ENCODE data around the gene CCDC188.

The CCDC188 gene

DNA sequence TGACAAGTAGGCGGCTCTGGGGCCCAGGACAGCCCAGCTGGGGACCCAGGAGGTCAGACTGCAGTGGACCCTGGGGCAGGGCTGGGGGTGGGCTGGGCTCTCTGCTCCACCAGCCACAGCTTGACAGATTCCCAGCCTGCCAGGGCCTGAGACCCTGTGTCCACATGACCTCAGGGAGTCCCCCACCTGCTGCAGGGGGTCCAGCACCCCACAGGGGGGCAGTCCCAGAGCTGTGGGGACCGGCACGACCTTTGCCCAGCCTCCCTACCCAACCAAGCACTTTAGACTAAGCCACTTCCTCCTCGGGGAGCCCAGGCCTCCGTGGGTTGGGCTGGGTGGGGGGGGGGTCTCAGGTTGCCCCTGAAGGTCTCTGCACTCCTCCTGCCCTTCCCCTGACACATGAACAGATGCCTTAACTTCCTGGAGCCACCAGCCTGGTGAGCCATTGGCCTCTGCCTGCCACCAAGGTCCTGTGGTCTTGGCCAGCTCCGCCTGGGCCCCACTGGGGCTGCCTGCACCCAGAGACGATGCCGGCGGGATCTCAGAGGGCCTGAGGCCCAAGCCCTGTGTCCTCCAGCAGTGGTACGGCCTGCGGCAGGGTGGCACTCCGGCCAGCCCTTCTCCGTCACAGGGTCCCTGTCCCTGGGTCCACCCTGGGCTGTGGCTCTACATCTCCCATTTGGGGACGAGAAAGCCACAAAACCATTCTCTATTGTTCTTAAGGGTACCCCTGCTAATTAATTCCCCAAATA, 3.4 kb downstream of the CCDC188 start:
- DNase-seq = no peak

DNA sequence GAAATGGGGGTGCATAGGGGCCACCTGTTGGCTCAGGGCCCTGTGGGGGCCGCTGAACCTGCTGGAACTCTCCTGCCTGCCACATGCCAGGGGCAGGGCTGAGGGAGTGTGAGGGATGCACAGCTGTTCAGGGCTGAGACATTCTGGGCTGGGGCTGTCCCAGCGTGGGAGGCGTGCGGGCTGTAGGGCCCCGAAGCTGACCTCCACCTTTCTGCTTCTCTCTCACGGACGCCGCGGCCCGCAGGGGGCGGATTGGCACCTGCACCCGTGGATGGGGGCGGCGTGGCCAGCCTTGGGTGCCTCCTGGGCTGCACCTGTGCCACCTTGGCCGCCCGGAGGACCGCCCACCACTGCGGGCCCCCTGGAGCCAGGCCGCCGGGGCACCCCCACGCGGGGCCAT, 4.1 kb downstream of the CCDC188 start:
- DNase-seq = no peak

DNA sequence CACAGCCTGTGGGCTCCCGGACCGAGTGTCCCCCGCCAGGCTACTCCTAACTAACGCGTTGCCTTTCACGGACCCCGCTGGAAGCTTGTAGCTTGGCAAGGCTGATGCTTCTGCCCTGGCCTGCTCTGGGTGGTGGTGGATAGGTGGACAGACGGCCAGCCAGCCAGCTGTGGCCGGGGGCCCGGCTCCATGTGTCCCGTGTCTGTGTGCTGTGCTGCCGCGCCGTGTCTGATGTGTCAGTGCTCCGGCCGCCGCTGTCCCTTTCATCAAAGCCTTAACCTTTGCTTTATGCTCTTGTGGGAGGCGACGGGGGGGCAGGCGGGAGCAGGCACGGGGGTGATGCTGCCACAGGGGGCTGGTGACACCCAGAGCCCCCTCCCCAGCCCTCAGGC, 5.0 kb downstream of the CCDC188 start:
- DNase-seq = no peak

DNA sequence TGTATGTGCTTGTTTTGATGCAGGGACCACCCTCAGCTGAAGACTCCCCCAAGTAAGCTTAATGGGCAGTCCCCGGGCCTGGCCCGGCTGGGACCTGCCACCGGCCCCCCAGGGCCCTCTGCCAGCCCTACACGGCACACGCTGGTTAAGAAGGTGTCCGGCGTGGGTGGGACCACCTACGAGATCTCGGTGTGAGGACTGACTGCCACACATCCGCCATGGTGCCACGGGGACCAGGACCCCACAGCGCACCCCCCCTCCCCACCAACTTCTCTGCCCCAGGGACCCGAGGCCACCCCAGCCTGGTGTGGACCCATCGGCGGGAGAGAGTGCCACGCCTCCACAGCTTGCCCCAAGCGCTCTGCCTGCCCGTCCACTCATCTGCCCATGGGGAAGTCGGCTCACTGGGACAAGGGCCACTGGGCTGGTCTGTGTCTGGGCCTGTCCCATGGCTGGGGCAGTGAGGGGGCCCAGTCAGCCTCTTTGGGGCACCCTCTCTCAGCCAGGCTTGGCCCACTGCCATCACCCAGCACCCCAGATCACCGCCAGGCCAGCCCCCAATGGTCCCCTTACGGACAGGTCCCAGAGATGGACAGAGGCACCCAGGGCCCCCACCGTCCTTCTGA, 5.5 kb downstream of the CCDC188 start:
- no peak for DNase-seq

DNA sequence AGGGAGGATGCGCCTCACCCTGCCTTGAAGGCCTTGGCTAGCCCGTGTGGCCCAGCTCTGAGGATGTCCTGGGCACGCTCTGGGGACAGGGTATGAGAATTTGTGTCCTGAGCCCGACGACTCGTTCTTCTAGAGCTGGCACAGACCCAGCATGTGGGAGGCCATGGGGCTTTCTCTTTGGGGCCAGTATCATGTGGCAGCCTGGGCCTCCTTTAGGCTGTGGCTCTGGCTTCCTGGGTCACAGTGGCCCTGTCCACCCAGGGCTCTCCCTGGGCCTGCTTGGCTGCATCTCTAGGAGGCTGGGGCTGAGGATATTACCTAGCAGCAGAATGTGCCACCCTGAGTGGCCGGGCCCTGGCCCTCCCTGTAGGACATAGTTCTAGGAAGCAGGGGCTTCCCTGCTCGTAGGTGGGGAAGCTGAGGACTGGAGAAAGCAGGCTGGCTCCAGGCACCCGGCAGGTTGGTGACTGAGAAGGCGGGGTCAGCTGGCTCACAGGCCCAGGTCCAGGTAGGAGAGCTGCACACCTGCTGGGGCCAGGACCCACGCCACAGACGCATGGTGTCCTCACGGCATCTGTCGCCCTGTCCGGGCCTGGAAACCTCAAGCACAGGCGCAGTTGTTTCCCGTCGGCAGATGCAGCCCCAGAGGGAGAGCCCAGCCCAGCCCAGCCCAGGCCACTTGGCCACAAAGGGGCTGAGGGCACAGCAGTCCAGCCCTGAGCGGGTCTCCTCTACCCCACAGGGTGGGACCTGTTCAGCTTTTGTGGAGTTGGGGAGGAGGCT, 6.8 kb downstream of the CCDC188 start:
- DNase-seq = no peak

DNA sequence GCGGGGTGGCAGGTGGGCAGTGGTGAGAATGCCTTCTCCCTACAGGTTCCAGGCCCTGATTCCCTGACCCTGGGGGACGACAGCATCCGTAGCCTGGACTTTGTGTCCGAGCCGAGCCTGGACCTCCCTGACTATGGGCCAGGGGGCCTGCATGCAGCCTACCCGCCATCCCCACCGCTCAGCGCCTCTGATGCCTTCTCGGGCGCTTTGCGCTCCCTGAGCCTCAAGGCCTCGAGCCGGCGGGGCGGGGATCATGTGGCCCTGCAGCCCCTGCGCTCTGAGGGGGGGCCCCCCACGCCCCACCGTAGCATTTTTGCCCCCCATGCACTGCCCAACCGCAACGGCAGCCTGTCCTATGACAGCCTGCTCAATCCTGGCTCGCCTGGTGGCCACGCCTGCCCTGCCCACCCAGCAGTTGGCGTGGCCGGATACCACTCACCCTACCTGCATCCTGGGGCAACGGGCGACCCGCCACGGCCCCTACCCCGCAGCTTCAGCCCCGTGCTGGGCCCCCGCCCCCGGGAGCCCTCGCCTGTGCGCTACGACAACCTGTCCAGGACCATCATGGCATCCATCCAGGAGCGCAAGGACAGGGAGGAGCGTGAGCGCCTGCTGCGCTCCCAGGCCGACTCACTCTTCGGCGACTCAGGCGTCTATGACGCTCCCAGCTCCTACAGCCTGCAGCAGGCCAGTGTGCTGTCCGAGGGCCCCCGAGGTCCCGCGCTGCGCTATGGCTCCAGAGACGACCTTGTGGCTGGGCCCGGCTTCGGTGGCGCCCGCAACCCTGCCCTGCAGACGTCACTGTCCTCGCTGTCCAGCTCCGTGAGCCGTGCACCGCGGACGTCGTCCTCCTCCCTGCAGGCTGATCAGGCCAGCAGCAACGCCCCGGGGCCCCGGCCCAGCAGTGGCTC, 7.9 kb downstream of the CCDC188 start:
- DNase-seq = no peak

DNA sequence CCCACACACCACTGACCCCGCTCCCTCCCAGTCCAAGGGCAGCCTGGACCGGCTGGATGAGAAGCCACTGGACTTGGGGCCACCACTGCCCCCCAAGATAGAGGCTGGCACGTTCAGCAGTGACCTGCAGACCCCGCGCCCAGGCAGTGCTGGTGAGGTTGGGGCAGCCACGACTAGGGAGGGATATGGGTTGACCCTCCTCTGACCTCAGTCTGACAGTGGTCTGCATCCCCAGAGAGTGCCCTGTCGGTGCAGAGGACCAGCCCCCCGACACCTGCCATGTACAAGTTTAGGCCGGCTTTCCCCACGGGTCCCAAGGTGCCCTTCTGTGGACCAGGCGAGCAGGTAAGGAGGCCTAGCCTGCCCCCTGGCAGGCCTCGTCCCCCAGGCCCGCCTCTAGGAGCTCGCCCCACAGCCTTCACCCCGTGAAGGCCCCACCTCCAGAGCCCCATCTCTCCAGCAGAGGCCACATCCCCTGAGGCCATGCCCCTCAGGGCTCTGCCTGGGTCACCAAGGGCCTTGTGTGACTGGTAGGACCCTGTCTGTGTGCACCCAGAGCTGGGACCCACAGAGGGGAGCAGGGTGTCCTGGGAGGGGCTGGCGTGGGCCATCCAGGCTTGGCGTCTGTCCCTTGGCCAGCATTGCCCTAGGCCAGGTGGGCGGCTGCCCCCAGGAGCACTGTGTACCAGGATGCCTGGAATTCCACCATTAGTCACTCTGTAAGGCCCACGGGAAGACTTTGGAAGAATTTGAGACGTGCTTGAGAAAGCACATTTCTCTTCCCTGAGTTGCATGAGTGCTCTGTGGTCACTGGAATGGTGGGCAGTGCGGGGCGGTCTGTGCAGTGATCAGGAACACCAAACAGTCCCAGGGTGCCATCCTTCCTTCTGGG, 9.4 kb downstream of the CCDC188 start:
- no peak for DNase-seq

DNA sequence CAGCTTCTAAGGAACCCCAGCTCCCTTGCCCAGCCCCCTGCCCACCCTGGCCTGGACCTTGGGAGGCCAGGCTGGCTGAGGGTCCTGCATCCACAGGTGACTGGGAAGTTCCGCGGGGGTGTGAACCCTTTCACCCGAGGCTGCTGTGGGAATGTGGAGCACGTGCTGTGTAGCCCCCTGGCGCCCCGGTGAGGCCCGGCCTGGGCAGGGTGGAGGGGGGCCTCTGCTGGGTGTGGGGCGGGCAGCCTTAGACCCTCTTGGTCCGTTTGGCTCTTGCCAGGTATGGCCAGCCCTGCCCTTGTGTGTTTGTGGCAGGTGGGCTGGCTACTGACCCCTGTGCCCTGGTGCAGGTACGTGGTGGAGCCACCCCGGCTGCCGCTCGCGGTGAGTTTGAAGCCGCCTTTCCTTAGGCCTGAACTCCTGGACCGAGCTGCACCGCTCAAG, 10.3 kb downstream of the CCDC188 start:
- no peak for DNase-seq

DNA sequence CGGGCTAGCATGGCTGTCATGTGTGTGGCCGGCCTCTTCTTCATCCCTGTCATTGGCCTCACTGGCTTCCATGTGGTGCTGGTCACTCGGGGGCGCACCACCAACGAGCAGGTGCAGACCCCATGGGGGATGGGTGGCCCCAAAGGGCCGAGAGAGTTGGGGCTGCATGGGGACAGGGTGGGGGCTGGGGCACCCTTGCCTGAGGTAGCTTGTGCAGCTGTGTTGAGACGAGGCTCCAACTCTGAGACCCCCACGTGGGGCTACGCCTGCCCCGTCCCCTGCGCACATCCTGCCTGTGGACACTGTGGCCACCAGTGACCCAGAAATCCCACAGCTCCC, 10.8 kb downstream of the CCDC188 start:
- DNase-seq = no peak

DNA sequence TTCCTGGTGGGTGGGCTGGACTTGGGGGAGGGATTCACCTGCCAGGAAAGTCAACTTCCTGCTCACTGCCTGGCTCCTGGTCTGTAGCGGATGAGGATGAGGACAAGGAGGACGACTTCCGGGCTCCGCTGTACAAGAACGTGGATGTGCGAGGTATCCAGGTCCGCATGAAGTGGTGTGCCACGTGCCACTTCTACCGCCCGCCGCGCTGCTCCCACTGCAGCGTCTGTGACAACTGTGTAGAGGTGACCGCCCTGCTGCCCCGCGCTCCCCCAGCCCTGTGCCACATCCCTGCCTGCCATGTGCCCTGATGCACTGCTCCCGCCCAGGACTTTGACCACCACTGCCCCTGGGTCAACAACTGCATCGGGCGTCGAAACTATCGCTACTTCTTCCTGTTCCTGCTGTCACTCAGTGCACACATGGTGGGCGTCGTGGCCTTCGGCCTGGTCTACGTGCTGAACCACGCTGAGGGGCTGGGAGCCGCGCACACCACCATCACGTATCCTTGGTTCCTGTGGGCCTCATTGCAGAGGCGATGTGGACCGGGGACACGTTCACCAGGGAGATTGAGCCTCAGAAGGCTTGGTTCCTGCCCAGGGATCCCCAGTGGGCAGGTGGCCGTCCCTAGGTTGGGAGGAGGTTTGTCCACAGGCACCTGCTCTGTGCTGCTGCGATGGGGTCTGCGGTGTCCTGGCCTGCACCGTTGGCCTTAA, 11.3 kb downstream of the CCDC188 start:
- no peak for DNase-seq

DNA sequence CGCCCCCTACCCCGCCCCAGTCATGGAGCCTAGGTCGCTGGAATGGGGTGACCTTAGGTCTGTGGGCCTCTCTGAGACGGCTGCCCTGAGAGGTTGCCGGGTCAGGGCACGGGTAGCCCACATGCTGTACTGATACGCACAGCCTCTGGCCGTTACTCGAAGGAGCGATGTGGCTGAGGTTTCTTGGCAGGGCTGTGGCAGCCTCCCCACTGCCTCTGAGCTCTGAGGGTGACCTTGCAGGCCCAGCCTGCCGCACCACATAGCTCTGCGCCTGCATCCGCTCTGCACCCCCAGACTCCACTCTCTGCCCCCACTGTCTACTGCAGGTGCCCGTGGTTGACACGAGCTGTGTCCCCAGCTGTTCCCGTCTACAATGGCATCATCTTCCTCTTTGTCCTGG, 12.0 kb downstream of the CCDC188 start:
- no peak for DNase-seq

DNA sequence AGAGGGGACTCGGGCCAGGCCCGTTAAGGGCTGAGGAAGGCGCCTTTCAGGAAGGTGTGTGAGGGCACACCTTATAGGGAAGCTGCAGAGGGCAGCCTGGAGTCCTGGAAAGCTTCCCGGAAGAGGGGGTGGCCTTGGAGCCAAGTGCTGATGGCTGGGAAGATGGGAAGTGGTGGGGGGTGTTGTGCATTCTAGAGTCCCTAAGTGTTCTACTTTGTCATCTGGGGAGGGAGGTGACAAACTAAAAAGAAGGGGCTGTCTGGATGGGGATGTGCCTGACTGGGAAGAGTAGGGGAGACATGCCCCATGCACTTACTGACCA, 12.5 kb downstream of the CCDC188 start:
- no peak for DNase-seq

DNA sequence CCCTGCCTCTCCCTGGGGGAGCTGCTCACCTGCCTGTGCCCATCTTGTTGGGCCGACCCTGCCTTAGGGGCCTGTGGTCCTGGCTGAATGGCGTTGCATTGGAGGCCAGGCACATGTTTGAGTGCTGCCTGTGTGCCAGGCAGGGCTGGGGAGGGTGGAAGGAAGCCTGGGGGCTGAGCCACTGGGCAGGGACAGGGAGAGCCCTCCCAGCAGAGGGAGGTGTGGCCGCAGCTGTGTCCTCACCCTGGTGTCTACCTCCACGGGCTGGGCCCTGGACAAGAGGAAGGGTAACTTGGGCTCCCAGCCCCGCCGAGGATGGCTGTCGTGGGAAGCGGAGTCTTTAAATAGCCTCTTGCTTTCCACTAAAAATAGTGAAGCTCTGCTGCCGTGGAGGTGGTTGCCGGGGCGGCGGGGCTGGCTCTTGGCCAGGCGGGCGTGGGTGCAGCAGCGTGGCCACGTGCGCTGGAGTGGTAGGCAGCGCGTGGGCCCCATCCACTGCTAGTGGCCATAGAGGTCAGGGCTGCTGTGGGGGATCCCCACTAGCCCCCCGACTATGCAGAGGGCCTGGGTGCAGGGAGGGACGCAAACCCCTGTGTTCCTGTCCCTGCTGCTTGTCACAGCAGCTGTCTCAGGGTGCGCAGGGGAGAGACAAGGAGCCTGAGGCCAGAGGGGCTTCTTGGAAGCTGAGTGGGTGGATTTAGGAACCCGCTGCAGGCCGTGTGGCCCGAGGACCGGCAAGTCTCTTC, 13.0 kb downstream of the CCDC188 start:
- no peak for DNase-seq

DNA sequence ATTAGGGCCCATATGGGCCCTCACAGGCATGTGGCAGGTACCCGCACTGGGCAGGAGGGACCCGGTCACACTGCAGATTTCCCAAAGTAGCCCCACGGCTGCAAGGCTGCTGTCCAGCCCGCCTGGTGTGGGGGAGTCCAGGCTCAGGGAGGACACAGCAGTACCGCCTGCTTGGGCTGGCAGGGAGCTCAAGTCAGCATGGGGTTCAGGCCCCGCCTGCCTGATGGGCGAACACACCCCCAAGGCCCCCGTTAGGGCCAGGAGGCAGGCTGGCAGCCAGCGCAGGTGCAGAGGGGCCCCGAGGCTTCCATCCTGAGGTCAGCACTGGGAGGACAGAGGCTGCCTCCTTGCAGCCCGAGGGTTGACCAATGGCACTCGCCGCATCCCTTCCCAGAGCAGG, 13.7 kb downstream of the CCDC188 start:
- DNase-seq = no peak

DNA sequence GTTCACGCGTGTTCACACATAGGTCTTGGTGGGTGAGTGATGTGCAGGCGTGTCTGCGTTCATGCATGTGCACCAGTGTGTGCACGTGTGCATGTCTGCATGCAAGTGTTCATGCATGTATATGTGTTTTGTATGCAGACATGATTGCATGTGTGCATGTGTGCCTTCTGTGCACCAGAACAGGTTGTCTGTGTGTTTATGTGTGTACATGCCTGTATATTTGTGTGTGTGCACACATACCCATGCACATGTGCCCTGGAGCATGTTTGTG, 14.3 kb downstream of the CCDC188 start:
- DNase-seq = no peak

DNA sequence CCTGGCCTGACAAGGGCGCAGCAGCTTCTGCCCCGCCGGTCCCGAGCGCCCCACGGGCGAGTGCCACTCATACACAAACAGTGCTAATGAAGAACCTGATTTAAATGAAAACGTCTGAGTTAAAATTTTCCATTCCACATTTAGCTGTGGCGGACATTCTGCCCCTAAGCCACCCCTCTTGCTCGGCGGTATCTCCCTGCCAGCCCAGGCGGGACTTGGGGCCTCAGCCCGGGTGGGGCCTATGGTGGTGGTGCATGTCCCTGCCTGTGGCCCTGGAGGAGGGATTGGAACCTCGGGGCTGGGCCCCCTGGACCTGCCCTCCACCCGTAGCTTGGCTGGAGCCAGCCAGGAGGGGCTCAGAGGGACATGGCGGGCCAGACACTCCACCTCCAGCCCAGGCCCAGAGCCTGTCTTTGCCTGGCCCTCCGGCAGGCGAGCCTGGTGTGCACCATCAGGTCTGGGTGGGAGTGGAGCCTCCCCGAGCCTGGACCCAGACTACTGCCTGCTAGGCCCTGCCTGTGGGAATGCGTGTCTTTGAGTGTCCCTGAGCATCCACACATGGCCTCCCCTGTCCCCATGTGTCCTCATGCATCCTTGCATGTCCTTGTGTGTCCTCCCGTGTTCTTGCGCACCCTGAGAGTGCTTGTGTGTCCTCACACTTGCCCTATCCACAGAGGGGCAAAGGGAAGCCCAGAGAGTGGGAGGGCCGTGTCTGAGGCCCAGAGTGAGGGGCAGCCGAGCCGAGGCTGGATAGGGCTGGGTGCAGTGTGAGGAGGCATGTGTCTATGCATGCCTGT, 14.9 kb downstream of the CCDC188 start:
- DNase-seq = no peak

DNA sequence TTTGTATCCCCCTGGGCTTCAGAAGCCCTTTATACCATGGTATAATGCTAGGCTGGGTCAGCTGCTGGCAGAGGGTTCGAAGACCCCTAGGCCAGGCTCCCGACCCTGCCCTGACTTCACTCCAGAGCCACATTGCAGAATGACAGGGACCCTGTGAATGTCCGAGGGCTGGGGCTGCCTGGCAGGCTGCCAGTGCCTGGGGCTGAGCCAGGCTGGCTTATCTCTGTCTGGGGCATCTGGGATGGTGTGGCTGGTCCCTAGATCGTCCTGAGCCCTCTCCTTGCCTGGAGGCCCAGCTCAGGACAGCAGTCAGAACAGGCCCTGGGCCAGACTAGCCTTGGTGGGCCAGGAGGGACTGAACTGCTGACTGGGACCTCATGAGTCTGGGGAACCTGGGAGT, 15.6 kb downstream of the CCDC188 start:
- no peak for DNase-seq

DNA sequence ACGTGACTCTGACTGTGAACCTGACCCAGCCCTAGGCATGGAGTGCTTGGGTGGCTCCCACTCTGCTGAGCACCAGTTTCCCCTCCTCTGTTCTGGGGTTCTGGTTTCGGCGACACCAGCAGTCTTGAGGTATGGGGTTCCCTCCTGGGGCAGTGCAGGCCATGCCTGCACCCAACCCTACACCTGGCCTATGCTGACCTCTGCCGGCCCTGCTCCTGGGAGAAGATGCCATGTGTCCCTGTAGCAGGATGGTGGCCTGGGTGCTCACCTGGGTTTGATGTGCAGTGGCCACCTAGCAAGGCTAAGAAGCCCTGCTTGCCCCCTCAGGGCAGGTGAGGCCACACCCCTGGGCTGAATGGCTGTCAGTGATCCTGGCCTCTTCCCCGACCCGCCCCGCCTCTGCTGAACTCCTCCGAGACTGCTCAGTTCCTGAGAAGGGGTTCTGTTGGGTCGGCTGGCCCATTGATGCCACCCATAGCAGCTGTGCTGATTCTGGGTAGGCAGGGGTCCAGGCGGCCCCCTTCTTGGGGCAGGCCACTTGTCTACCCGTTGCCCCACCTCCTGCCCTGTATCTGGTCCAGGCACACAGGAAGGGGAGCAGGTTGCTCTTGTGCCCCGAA, 16.8 kb downstream of the CCDC188 start:
- DNase-seq = no peak

DNA sequence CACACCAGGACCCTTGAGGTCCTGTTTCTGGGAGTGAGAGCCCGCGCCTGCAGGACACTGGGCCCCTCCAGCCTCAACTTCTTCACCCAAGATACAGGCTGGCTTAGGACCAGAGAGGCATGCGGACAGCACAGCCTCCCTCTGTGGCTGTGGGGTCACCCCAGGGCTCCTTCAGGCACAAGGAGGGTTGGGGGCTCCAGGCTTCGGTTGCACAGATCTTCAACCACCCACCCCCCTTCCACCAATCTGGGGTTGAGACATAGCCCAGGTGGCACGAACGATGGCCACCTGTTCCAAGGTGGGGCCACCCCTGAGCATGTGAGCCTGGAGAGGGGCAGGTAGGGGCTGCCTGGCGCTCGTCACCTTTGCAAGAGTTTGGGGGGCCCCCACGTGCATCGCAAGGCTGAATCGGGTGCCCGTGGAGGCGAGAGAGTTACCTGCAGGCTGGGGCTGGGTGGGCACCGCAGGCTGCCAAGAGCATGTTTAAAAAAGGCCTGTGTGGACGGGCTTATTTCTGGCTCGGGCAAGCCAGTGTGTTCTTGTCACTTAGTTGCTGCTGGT, 18.1 kb downstream of the CCDC188 start:
- DNase-seq = no peak

Data from NCI-H1436 (cell line).